HG03095 (cell line): Measurements from ENCODE around the gene STARD3.
"Not testable (repeated sequence)": the region's sequence is repeated elsewhere in the genome, so short reads cannot be mapped to it uniquely, and the experiment has no call there.

Source experiments
- ATAC-seq: cut with Tn5 transposase; IDR thresholded peaks from one replicate; pipeline ENCODE4 v1.9.1; 2021; ENCODE audit warnings: moderate library complexity; ENCODE audit not compliant: unreplicated experiment

Gene STARD3

GRCh38 chr17:39706921-39707337 lies 70.0 kb downstream of the STARD3 start:
- ATAC-seq, result no peak

DNA sequence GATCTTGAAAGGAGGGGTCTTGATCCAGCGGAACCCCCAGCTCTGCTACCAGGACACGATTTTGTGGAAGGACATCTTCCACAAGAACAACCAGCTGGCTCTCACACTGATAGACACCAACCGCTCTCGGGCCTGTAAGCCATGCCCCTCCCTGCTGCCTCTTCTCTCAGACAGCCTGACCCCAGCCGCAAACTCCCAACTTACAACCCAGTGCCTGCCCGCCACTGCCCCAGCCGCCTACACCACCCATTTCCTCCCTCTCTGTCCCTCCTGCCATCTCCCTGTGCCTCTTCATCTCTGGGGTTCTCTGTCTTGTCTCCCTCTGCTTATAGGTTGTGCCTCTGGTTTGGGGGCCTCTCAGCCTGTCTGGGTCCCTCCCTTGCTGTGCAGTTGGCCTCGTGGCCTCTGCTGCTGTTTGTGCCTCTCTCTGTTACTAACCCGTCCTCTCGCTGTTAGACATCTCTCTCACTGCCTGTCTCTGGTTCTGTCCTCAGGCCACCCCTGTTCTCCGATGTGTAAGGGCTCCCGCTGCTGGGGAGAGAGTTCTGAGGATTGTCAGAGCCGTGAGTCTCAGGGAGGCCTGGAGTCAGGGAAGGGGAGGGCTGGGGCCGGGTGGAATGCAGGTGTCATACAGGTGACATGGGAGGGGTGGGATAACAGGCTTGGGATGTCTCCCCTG lies 72.5 kb downstream of the STARD3 start:
- ATAC-seq, result no peak

- no peak for ATAC-seq
These were observed 73.3 kb downstream of the STARD3 start for GRCh38 chr17:39709998-39710964.

DNA sequence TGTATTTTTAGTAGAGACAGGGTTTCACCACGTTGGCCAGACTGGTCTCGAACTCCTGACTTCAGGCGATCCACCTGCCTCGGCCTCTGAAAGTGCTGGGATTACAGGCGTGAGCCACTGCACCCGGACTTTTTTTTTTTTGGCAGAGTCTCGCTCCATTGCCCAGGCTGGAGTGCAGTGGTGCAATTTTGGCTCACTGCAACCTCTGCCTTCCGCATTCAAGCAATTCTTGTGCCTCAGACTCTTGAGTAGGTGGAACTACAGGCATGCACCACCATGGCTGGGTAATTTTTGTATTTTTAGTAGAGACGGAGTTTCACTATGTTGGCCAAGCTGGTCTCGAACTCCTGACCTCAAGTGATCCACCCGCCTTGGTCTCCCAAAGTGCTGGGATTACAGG lies 74.1 kb downstream of the STARD3 start:
- ATAC-seq, result not testable (repeated sequence)

GRCh38 chr17:39711851-39712250 lies 74.9 kb downstream of the STARD3 start:
- ATAC-seq, result no peak
